ENCODE measurements around the gene SNW1. TPM values are rescaled to one million over a fixed set of nuclear protein-coding genes. Genes with fewer than 3 reads are reported as not detected.

The SNW1 gene
- polyA plus RNA-seq, 1 donor = 52.5 TPM

Other genes with a start within 250 kb of the SNW1 start
- 20.3 TPM for gene SPTLC2, start 144.5 kb downstream of the SNW1 start, polyA plus RNA-seq (ENCODE audit: insufficient read length)
- 13.3 TPM for gene ALKBH1, start 53.1 kb downstream of the SNW1 start, polyA plus RNA-seq (ENCODE audit: insufficient read length)
- 63.4 TPM for gene SLIRP, start 53.1 kb downstream of the SNW1 start, polyA plus RNA-seq (ENCODE audit: insufficient read length)
- 8.4 TPM for gene ADCK1, start 39.0 kb upstream of the SNW1 start, polyA plus RNA-seq (ENCODE audit: insufficient read length)

All from hindlimb muscle (tissue), 1 donor.